Neutrophil (primary cell): Measurements from ENCODE around the gene THSD4.

Experiments used
- H3K27ac ChIP-seq: fragments of 200-600 bp; sonication (generic); 2 replicates; pipeline ENCODE4 v1.5.1; 2016; ENCODE audit warnings: mild to moderate bottlenecking, moderate library complexity
- H3K27me3 ChIP-seq: fragments of 200-600 bp; sonication (generic); 2 replicates; pipeline ENCODE4 v1.6.0; 2016; ENCODE audit warnings: mild to moderate bottlenecking
- H3K36me3 ChIP-seq: fragments of 200-600 bp; sonication (generic); 2 replicates; pipeline ENCODE4 v1.5.1; 2017
- H3K4me1 ChIP-seq, 2 experiments: fragments of 200-600 bp in 1 of 2; sonication (generic) in 1 of 2; 1 replicate in 1 of 2; 2 replicates in 1 of 2; pipeline versions ENCODE4 v1.5.1 to v1.6.1; 2013 to 2016; ENCODE audit warnings: low read depth in 1 of 2, low read length in 1 of 2, mild to moderate bottlenecking in 1 of 2, moderate library complexity in 1 of 2; ENCODE audit not compliant: control insufficient read depth in 1 of 2, insufficient read depth in 1 of 2
- H3K4me3 ChIP-seq, 2 experiments: fragments of 200-600 bp in 1 of 2; sonication (generic) in 1 of 2; 1 replicate in 1 of 2; 2 replicates in 1 of 2; pipeline ENCODE4 v1.5.1; 2013 to 2016; ENCODE audit warnings: low read depth in 1 of 2, low read length in 1 of 2, mild to moderate bottlenecking in 1 of 2, moderate library complexity in 1 of 2
- H3K9me3 ChIP-seq: fragments of 200-600 bp; sonication (generic); 2 replicates; pipeline ENCODE4 v1.5.1; 2016
- TF ChIP-seq, protein P1 (sequence below): fragments of 200-600 bp; sonication (generic); IDR thresholded peaks from 2 replicates; pipeline ENCODE4 v1.5.1; 2016; ENCODE audit warnings: antibody characterized with exemption

THSD4 gene

DNA sequence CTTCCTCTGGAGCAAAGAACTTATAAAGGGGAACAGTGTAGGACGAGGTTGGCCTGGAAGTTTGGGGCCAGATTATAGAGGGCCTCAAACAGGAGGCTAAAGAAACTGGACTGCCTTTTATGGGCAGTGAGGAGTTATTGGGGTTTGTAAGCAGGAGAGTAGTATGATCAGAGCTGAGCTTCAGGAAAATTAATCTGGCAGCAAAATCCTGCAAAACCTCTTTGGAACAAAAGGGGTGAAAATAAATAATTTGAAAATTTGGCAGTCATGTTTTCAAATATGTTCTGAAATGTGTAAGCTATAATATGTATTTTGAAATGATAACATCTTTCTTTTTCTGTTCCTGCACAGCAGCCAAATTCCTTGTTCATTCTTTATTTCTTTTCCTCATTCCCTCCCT is 164.9 kb downstream of the THSD4 start:
- no peak overlapping the region for H3K27ac ChIP-seq
- H3K4me1 ChIP-seq = no peaks in the 10 kb centered on the region
- no peaks in the 10 kb centered on the region for H3K9me3 ChIP-seq
- H3K4me3 ChIP-seq = no peak overlapping the region
- H3K36me3 ChIP-seq = no peaks in the 10 kb centered on the region
- H3K27me3 ChIP-seq = peaks cover 6% of the 10 kb centered on the region
- TF ChIP-seq, protein P1, sequence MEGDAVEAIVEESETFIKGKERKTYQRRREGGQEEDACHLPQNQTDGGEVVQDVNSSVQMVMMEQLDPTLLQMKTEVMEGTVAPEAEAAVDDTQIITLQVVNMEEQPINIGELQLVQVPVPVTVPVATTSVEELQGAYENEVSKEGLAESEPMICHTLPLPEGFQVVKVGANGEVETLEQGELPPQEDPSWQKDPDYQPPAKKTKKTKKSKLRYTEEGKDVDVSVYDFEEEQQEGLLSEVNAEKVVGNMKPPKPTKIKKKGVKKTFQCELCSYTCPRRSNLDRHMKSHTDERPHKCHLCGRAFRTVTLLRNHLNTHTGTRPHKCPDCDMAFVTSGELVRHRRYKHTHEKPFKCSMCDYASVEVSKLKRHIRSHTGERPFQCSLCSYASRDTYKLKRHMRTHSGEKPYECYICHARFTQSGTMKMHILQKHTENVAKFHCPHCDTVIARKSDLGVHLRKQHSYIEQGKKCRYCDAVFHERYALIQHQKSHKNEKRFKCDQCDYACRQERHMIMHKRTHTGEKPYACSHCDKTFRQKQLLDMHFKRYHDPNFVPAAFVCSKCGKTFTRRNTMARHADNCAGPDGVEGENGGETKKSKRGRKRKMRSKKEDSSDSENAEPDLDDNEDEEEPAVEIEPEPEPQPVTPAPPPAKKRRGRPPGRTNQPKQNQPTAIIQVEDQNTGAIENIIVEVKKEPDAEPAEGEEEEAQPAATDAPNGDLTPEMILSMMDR = no peak

DNA sequence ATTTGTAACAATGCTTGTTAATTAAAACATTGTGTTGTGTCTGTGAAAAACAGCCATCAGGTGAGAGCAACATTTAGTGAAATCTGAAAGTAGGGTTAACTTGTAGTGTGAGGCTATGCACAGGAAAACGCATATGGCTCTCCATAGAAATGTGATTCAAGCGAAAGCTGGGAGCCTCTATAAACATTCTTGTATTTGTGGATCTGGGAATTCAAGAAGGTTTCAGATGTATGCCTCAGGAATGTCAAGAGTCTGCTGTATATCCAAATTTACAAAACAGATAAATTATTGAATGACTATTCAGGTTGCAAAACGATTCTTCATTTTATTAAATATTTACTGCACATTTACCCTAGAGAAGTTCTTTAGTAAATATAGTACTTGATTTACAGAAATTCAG is 166.0 kb downstream of the THSD4 start:
- H3K36me3 ChIP-seq = no peaks in the 10 kb centered on the region
- no peak overlapping the region for H3K4me3 ChIP-seq
- H3K4me1 ChIP-seq = no peaks in the 10 kb centered on the region
- H3K9me3 ChIP-seq = no peaks in the 10 kb centered on the region
- no peak overlapping the region for H3K27ac ChIP-seq
- peaks cover 6% of the 10 kb centered on the region for H3K27me3 ChIP-seq
- TF ChIP-seq, protein P1 = no peak

DNA sequence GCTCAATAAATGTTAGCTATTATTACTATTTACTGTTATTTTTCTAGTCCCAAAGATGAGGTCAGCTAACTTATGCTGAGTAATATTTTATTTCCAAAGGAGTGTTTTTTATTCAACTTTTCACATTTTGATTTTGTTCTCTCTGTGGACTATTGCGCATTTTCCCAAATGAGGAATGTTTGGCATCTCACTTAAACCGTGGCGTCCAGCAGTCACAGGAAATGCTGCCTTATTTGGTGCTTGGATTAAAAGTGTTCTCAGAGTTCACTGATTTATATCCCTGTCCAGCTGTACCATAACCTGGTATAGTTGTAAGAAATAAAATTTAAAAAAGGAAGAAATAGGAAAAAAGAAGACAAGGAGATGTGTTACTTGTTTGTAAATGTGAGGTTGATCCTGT is 166.8 kb downstream of the THSD4 start:
- Histone ChIP-seq H3K4me3 (no peak overlapping the region), H3K9me3 (no peaks in the 10 kb centered on the region), H3K27me3 (peaks cover 6% of the 10 kb centered on the region), H3K27ac (no peak overlapping the region), H3K4me1 (no peaks in the 10 kb centered on the region), H3K36me3 (no peaks in the 10 kb centered on the region)
- TF ChIP-seq, protein P1 = no peak

DNA sequence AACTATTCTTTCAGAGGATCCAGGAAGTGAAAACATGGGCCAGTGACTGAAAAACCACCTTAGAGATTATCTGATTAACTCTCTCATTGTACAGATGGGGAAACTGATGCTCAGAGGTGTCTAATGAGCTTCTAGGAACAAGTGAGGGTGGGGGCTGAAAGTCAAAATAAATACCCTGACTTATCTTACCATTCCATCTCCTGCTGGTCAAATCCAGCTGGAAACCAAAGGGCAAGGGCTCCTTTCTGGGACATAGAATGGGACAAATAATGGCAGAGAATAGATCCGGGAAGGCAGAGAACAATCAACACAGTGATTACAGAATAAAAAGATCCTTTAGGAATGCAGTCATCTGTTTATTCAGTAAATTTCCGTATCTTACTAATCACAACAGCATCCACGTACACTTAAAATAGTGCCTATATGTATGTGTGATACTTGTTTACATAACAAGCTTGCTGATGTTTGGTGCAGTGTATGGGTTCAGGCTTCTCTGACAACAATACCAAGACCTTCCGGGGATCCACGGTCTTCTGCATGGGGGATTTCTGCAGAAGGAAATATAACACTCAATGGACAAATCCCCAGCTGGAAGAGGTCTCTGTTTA is 173.2 kb downstream of the THSD4 start:
- Histone ChIP-seq H3K36me3 (no peaks in the 10 kb centered on the region), H3K4me1 (no peaks in the 10 kb centered on the region), H3K27ac (no peak overlapping the region), H3K4me3 (no peak overlapping the region), H3K9me3 (no peaks in the 10 kb centered on the region), H3K27me3 (no peaks in the 10 kb centered on the region)
- TF ChIP-seq, protein P1 = no peak

DNA sequence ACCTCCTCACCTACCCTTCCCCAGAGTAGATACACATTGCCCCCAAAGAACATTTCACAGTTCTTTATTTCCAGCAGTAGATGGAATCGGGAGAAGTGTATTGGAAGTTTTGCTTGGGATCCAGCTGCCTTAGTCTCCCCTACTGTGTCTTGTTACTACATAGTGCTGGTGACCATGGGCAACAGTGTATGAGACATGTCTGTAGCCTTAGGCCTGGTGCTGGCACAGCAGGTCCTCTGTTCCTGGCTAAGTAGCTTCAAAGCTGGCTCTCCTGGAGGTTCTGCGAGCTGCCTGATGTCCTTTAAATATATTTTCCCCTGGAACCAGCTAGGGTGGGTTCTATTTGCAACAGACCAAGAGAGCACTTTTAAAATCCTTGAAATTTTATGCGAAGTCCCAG is 174.7 kb downstream of the THSD4 start:
- TF ChIP-seq, protein P1 = no peak
- no peaks in the 10 kb centered on the region for H3K36me3 ChIP-seq
- no peaks in the 10 kb centered on the region for H3K4me1 ChIP-seq
- H3K4me3 ChIP-seq = no peak overlapping the region
- no peak overlapping the region for H3K27ac ChIP-seq
- no peaks in the 10 kb centered on the region for H3K27me3 ChIP-seq
- H3K9me3 ChIP-seq = no peaks in the 10 kb centered on the region
